Measurements from ENCODE around the gene BPIFB2. TPM values are rescaled to one million over a fixed set of nuclear protein-coding genes. Genes with fewer than 3 reads are reported as not detected.

The BPIFB2 gene
- total RNA-seq, 4 donors from 2014 or later: not detected

GRCh38 chr20:33015700-33016580 lies 8.4 kb downstream of the BPIFB2 start:
- H3K27ac ChIP-seq: no peak overlapping the region
- H3K9me3 ChIP-seq: no peaks in the 10 kb centered on the region

GRCh38 chr20:33016581-33017109 lies 9.1 kb downstream of the BPIFB2 start:
- TF ChIP-seq POLR2A (IDR thresholded peaks at IDR 0.05): no peak
- TF ChIP-seq CTCF (IDR thresholded peaks at IDR 0.05): no peak
- Histone ChIP-seq H3K9me3 (no peaks in the 10 kb centered on the region), H3K27ac (no peak overlapping the region), H3K4me1 (no peaks in the 10 kb centered on the region), H3K27me3 (no peaks in the 10 kb centered on the region), H3K4me3 (no peak overlapping the region), H3K36me3 (no peaks in the 10 kb centered on the region)
- peak in 1 of 3 donors; percentile 34 for DNase-seq

More at GRCh38 chr20:33015700-33016580, 8.4 kb downstream of the BPIFB2 start:
- Histone ChIP-seq H3K27me3 (no peaks in the 10 kb centered on the region), H3K4me3 (no peak overlapping the region), H3K36me3 (no peaks in the 10 kb centered on the region), H3K4me1 (no peaks in the 10 kb centered on the region)
- DNase-seq: peak in 1 of 3 donors; percentile 31
- TF ChIP-seq CTCF (IDR thresholded peaks at IDR 0.05): no peak
- no peak for TF ChIP-seq POLR2A (IDR thresholded peaks at IDR 0.05)

- Histone ChIP-seq H3K9me3 (no peaks in the 10 kb centered on the region), H3K36me3 (no peaks in the 10 kb centered on the region), H3K27ac (no peak overlapping the region), H3K4me1 (no peaks in the 10 kb centered on the region), H3K4me3 (no peak overlapping the region), H3K27me3 (no peaks in the 10 kb centered on the region)
- no peak for DNase-seq
- TF ChIP-seq POLR2A (IDR thresholded peaks at IDR 0.05) (no peak), CTCF (IDR thresholded peaks at IDR 0.05) (no peak)
These were observed 10.0 kb downstream of the BPIFB2 start for GRCh38 chr20:33017542-33017941.

GRCh38 chr20:33018169-33018931 lies 10.8 kb downstream of the BPIFB2 start:
- DNase-seq: peak in 1 of 3 donors; percentile 35
- TF ChIP-seq POLR2A (IDR thresholded peaks at IDR 0.05): no peak
- no peak for TF ChIP-seq CTCF (IDR thresholded peaks at IDR 0.05)
- H3K27ac ChIP-seq: peak overlapping the region in 1 of 4 donors; percentile 2
- H3K9me3 ChIP-seq: no peaks in the 10 kb centered on the region
- no peaks in the 10 kb centered on the region for H3K36me3 ChIP-seq
- no peak overlapping the region for H3K4me3 ChIP-seq
- no peaks in the 10 kb centered on the region for H3K27me3 ChIP-seq
- no peaks in the 10 kb centered on the region for H3K4me1 ChIP-seq

- Histone ChIP-seq H3K4me1 (no peaks in the 10 kb centered on the region), H3K4me3 (no peak overlapping the region), H3K36me3 (no peaks in the 10 kb centered on the region), H3K27ac (no peak overlapping the region), H3K27me3 (no peaks in the 10 kb centered on the region), H3K9me3 (no peaks in the 10 kb centered on the region)
- no peak for TF ChIP-seq CTCF (IDR thresholded peaks at IDR 0.05)
- no peak for TF ChIP-seq POLR2A (IDR thresholded peaks at IDR 0.05)
- no peak for DNase-seq
These were observed 12.2 kb downstream of the BPIFB2 start for GRCh38 chr20:33019465-33020277.
